GOT3 (cell line): ENCODE measurements around the gene CTDSPL.

Source experiments
- DNase-seq: peaks from one replicate; lab custom pipeline; 2025; ENCODE audit warnings: mixed read lengths; lab: John Stamatoyannopoulos, UW

CTDSPL gene

DNA sequence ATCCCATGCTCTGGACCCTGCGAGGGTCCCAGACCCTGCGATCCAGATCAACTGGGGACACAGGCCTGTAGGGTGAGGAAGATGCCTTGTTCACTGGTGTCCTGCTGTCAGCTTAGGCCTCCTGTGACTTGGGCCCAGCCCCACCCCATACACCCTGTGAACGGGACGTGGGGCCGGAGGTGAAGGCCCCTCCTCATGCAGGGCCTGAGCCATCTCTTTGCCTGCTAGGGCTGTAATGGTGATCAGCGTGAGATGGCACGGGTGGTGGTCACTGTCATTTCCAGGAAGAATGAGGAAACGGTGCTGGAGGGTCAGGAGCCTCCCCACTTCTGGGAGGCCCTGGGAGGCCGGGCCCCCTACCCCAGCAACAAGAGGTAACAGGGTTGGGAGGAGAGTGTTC, 141.3 kb downstream of the CTDSPL start:
- no peak for DNase-seq

GRCh38 chr3:38003371-38003816, 141.7 kb downstream of the CTDSPL start:
- DNase-seq: no peak

GRCh38 chr3:38003817-38004414, 142.2 kb downstream of the CTDSPL start:
- no peak for DNase-seq

- DNase-seq: peak; percentile 16
These were observed 142.9 kb downstream of the CTDSPL start for GRCh38 chr3:38004415-38005075.

GRCh38 chr3:38005076-38006020, 143.7 kb downstream of the CTDSPL start:
- DNase-seq: no peak

DNA sequence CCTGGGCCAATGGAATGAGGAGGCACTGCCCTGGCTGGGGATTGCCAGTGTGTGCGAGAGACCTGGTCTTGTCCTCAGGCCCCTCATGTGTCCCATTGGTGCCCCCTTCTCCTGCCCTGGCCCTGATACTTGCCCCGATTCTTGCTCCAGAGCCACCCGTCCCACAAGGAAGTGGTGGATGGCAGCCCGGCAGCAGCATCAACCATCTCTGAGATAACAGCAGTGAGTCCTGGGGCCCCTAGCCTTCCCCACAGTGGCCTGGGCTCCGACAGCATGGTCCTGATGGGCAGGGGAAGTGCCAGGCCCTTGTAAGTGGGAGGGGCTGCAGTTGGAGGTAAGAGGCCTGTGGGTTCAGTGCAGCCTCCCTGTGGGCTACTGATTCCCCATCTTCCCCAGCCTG, 144.4 kb downstream of the CTDSPL start:
- DNase-seq: no peak

DNA sequence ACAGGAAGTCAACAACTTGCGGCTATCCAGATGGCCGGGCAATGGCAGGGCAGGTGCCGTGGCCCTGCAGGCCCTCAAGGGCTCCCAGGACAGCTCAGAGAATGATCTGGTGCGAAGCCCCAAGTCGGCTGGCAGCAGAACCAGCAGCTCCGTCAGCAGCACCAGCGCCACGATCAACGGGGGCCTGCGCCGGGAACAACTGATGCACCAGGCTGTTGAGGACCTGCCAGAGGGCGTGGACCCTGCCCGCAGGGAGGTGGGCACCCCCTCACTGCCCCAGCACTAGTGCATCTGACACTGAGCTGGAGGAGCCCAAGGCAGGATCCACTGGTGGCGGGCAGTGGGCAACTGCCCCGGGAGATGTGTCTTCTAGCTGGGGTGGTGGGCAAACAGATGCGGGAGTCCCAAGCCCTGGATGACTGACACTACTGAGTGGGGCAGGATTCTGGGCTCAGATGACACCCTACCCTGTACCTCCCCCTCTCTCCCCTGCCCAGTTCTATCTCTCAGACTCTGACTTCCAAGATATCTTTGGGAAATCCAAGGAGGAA, 144.8 kb downstream of the CTDSPL start:
- no peak for DNase-seq

DNA sequence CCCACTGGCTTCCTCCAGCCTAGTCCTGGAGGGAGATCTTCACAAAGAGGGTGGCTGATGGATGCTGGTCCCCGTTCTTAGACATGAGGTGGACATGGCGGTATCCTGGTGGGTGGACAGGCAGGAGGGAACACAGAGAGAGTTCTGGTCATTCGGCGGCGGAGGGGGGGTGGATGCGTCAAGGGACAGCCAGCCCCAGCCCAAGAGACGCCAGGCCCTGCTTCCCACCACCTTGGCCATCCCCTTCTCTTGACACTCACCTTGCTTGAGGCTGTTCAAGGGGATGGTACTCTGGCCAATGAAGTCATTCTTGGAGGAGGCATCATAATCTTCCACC, 146.0 kb downstream of the CTDSPL start:
- DNase-seq: no peak

DNA sequence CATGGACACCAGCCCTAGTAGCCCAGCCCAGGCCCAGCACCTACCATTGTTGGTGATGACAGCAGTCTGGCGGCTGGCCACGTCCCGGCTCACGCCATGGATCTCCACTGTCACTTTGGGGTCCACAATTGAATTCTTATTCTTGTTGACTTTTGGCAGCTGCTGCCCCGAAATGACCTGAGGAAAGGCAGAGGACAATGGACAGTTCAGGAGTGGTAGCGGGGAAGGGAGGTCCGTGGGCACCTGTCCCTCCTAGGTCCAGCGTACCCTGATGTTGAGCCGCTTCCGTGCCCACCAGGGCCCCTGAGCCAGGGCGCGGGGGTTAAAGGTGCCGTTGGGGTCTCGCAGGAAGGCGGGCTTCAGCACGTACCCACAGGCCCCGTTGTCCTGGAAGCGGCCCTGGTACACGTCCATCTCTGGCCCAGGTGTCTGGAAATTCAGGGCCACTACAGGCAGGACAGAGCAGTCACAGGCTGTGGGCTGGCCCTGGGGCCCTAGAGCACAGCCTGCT, 146.6 kb downstream of the CTDSPL start:
- no peak for DNase-seq

DNA sequence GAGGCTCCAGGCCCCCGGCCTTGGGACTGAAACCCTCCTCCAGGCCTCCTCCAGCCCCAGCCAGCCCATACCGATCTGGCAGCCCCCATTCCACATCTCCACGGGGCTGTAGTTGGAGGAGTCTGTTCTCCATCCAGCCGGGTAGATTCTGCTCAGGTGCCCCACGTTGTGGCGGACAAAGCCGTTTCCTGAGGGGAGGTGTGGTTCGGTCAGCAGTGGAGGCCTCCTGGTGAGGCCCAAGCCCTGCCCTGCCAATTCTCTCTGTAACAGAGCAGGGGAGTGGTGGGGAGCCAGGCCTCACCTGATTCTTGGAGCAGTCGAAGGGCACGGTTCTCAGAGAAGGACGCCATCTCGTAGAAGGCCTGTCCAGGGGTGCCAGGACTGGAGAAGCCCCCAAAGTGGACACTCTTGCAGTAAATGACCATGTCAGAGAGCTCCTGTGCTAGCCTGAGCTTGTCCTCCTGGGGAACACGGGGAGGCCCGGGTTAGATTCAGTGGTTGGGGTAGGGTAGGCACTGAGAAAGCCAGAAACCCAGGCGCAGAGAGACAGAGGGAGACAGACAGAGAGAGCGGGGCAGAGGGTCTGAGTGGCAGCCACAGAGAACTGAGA, 147.4 kb downstream of the CTDSPL start:
- no peak for DNase-seq

- no peak for DNase-seq
These were observed 148.3 kb downstream of the CTDSPL start for GRCh38 chr3:38009807-38010591.

DNA sequence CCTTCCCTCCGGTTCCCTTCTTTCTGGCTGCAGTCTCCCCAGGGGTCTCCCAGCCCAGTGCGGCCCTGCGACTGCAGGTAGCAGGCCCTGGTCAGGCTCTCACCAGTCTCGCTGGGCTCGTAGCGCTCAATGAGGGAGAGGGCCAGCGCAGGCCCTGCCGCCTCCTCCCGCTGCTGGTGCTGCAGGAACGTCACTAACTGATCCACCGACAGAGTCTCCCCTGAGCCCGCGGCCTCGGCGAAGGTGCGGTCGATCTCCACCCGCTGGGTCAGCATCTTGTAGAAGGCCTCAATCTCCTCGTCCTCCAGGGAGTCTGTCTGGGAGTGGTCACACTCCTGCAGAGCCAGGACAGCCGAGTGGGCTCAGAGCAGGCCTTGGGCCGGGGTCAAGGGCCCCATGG, 149.4 kb downstream of the CTDSPL start:
- DNase-seq: no peak

DNA sequence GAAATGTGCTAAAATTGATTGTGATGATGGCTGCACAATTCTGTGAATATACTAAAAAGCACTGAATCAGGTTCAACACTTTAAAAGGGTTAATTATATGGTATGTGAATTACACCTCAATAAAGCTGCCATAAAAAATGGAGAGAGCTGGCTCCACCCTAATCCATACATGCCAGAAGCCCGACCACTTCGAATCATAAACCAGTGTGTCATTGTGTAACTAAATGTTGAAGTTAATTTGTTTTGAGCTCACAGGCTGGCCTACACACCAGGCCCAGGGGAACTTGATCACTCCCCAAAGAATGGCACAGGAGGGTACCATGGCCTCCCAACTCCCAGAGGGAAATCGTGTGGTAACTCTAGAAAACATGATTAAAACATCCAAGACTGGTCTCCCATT, 153.8 kb downstream of the CTDSPL start:
- DNase-seq: no peak

DNA sequence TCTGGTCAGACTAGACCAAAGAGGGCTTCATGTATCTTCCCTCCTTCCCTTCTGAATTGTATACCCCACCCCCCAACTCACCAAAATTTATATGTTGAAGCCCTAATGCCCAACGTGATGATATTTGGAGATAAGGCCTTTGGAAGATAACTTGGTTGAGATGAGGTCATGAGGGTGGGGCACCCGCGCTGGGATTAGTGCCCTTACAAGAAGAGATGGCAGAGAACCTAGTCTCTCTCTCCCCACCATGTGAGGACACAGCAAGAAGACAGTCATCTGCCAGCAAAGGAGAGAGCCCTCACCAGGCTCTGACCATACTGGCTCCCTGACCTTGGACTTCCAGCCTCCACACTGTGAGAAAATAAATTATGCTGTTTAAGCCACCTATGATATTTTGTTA, 154.3 kb downstream of the CTDSPL start:
- DNase-seq: no peak

DNA sequence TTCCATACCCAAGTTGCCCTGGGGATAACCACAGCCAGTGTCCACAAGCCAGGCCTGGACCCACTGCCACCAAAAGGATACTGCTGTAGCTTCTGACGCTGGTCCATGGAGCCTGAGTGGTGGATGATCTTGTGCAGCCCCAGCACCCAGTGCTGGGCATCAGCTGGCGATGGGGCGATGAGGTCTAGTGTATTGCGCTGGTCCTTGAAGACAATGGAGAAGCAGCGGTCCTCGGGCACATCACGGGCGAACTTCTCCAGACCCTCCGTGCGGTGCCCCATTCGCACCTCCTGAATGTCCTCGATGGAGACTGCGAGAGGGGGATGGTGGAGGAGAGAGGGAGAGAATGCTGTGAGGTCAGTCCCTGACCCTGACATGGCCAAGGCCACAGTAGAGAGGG, 154.7 kb downstream of the CTDSPL start:
- no peak for DNase-seq

GRCh38 chr3:38016847-38017444, 155.3 kb downstream of the CTDSPL start:
- no peak for DNase-seq

- DNase-seq: no peak
These were observed 156.0 kb downstream of the CTDSPL start for GRCh38 chr3:38017445-38018295.

- DNase-seq: no peak
These were observed 156.9 kb downstream of the CTDSPL start for GRCh38 chr3:38018296-38019266.
